HepG2 (cell line): Measurements from ENCODE around the gene FBXO24. TPM values are rescaled to one million over a fixed set of nuclear protein-coding genes. Genes with fewer than 3 reads are reported as not detected.
A peak's percentile ranks its signal among the peaks of the same experiment; 100 is the strongest.

ENCODE experiments used
- BRF2 ChIP-seq: sonication (generic); formaldehyde crosslinking; IDR thresholded peaks from 2 replicates; pipeline ENCODE4 v1.8.1; 2022; ENCODE audit warnings: mild to moderate bottlenecking, missing genetic modification reagents
- GABPB1 ChIP-seq: IDR thresholded peaks from 2 replicates; pipeline ENCODE4 v1.6.1; 2016; ENCODE audit warnings: mild to moderate bottlenecking, missing genetic modification reagents, moderate library complexity, missing compliant biosample characterization
- HNRNPL ChIP-seq: fragments of 200-400 bp; formaldehyde crosslinking; IDR thresholded peaks from 2 replicates; pipeline ENCODE4 v1.6.1; 2017; ENCODE audit warnings: mild to moderate bottlenecking, low read depth, low read length
- HOXD1 ChIP-seq: sonication (generic); formaldehyde crosslinking; IDR thresholded peaks from 2 replicates; pipeline ENCODE4 v1.5.0; 2020; ENCODE audit warnings: missing genetic modification reagents
- IRF9 ChIP-seq: sonication (generic); formaldehyde crosslinking; IDR thresholded peaks from 2 replicates; pipeline ENCODE4 v1.8.0; 2022; ENCODE audit warnings: missing genetic modification reagents, mild to moderate bottlenecking, borderline replicate concordance
- JUNB ChIP-seq: sonication (generic); formaldehyde crosslinking; IDR thresholded peaks from 2 replicates; pipeline ENCODE4 v1.8.0; 2022; ENCODE audit warnings: missing genetic modification reagents, mild to moderate bottlenecking, borderline replicate concordance
- JUND ChIP-seq: sonication (generic); formaldehyde crosslinking; IDR thresholded peaks from 2 replicates; pipeline ENCODE4 v1.8.0; 2022; ENCODE audit warnings: mild to moderate bottlenecking, missing genetic modification reagents
- KDM3A ChIP-seq: IDR thresholded peaks from 2 replicates; pipeline ENCODE4 v1.6.1; 2018; ENCODE audit warnings: low read depth, missing compliant biosample characterization
- KLF16 ChIP-seq, 2 experiments: sonication (generic) in 1 of 2; formaldehyde crosslinking in 1 of 2; IDR thresholded peaks; 2 replicates each; pipeline versions ENCODE4 v1.6.1 to v1.8.0; 2016 to 2023; ENCODE audit warnings: missing genetic modification reagents in 2 of 2, missing compliant biosample characterization in 1 of 2
- KLF9 ChIP-seq: IDR thresholded peaks from 2 replicates; pipeline ENCODE4 v1.6.1; 2016; ENCODE audit warnings: low read depth
- MXI1 ChIP-seq: IDR thresholded peaks from 3 replicates; pipeline ENCODE4 v1.6.1; 2012; ENCODE audit warnings: low read depth, low read length, inconsistent platforms, borderline replicate concordance
- NCOA5 ChIP-seq: sonication (generic); formaldehyde crosslinking; IDR thresholded peaks from 2 replicates; pipeline ENCODE4 v1.4.0; 2020; ENCODE audit warnings: missing genetic modification reagents
- SMC3 ChIP-seq: IDR thresholded peaks from 2 replicates; pipeline ENCODE4 v1.6.1; 2011; ENCODE audit warnings: low read length, improper control_type of control experiment
- SRSF4 ChIP-seq: fragments of 200-400 bp; formaldehyde crosslinking; IDR thresholded peaks from one replicate; pipeline ENCODE4 v1.6.1; 2018; ENCODE audit warnings: mild to moderate bottlenecking, low read depth, low read length, moderate library complexity; ENCODE audit not compliant: poor library complexity, severe bottlenecking
- TARDBP ChIP-seq: sonication (generic); formaldehyde crosslinking; IDR thresholded peaks from 2 replicates; pipeline ENCODE4 v1.8.0; 2022; ENCODE audit warnings: mild to moderate bottlenecking, missing genetic modification reagents
- ZBTB10 ChIP-seq: sonication (generic); formaldehyde crosslinking; IDR thresholded peaks from 2 replicates; pipeline ENCODE4 v1.4.0; 2020; ENCODE audit warnings: missing genetic modification reagents, borderline replicate concordance
- ZBTB38 ChIP-seq: sonication (generic); formaldehyde crosslinking; IDR thresholded peaks from 2 replicates; pipeline ENCODE4 v1.5.1; 2020; ENCODE audit warnings: mild to moderate bottlenecking, missing genetic modification reagents
- ZFP36L2 ChIP-seq: sonication (generic); formaldehyde crosslinking; IDR thresholded peaks from 2 replicates; pipeline ENCODE4 v1.4.0; 2020; ENCODE audit warnings: missing genetic modification reagents
- ZMAT3 ChIP-seq: sonication (generic); formaldehyde crosslinking; conservative IDR thresholded peaks from 2 replicates; pipeline ENCODE4 v1.7.0; 2021; ENCODE audit warnings: missing genetic modification reagents
- ZNF616 ChIP-seq: sonication (generic); formaldehyde crosslinking; IDR thresholded peaks from 2 replicates; pipeline ENCODE4 v1.5.0; 2020; ENCODE audit warnings: low read depth, mild to moderate bottlenecking, missing genetic modification reagents
- ZNF687 ChIP-seq: sonication (generic); formaldehyde crosslinking; IDR thresholded peaks from 2 replicates; pipeline ENCODE4 v1.5.1; 2020; ENCODE audit warnings: mild to moderate bottlenecking, missing genetic modification reagents, moderate library complexity
- polyA plus RNA-seq, 8 experiments: library from polyadenylated mRNA; depleted of rRNA in 3 of 8; stranded (reverse) in 7 of 8; unstranded in 1 of 8; fragments of >200 nt; fragmentation: Illumina TruSeq in 4 of 8; extraction: Trizol in 4 of 8; gene quantifications; 2 replicates each; pipeline versions ENCODE4 v1.2.1 to v1.2.3, GENCODE V29; 2011 to 2016; ENCODE audit warnings: low read depth in 4 of 8, missing spikeins in 1 of 8, mixed read lengths in 1 of 8; ENCODE audit not compliant: insufficient read depth in 1 of 8
- total RNA-seq, 5 experiments: library from RNA; depleted of rRNA; stranded (reverse); fragments of >200 nt; fragmentation: Illumina TruSeq; extraction: Trizol; gene quantifications; 2 replicates each; pipeline ENCODE4 v1.2.3, GENCODE V29; 2016; ENCODE audit warnings: low read depth in 1 of 5

FBXO24 gene
- total and polyA plus RNA-seq, 2 of the 13 experiments (the other 11 are each of a cell fraction or from before 2014, with no cell fraction given), result 0.20 to 0.55 TPM

GRCh38 chr7:100563809-100564400 is 22.2 kb upstream of the FBXO24 start (continued):
- TF ChIP-seq ZNF687 (CRISPR knock-in tag), result peak; percentile 56; the same call in 1 of the 2 replicates
- no peak for TF ChIP-seq ZNF616
- no peak for TF ChIP-seq JUND (CRISPR knock-in tag)
- TF ChIP-seq BRF2 (CRISPR knock-in tag), result no peak
- TF ChIP-seq GABPB1, result no peak
- TF ChIP-seq ZMAT3 (CRISPR knock-in tag), result no peak
- TF ChIP-seq HNRNPL, result 0 out of 2 replicates have a peak, but pooled peaks have one; percentile 34
- TF ChIP-seq JUNB (CRISPR knock-in tag), result no peak
- 0 out of 2 replicates have a peak, but pooled peaks have one; percentile 33 for TF ChIP-seq KDM3A (CRISPR knock-in tag)
- peak; percentile 60; the same call in 1 of the 2 replicates for TF ChIP-seq IRF9
- TF ChIP-seq SRSF4, result no peak
- TF ChIP-seq ZBTB38, result peak; percentile 71; the same call in 1 of the 2 replicates
- TF ChIP-seq NCOA5 (CRISPR knock-in tag), result 0 out of 2 replicates have a peak, but pooled peaks have one; percentile 55
- no peak for TF ChIP-seq KLF9 (CRISPR knock-in tag)
- TF ChIP-seq ZBTB10, result 0 out of 2 replicates have a peak, but pooled peaks have one; percentile 35
- TF ChIP-seq ZFP36L2 (CRISPR knock-in tag), result no peak
- TF ChIP-seq MXI1, result 0 out of 3 replicates have a peak, but pooled peaks have one; percentile 16
- TF ChIP-seq KLF16 (CRISPR knock-in tag; IDR thresholded peaks at IDR 0.05), result no peak
- 0 out of 2 replicates have a peak, but pooled peaks have one; percentile 28 for TF ChIP-seq HOXD1 (CRISPR knock-in tag)
- TF ChIP-seq TARDBP (CRISPR knock-in tag), result 0 out of 2 replicates have a peak, but pooled peaks have one; percentile 18
- peak; percentile 52 for TF ChIP-seq SMC3
